Thyroid gland (tissue), 4 donors: ENCODE results near the gene XRN2.
"Not testable (repeated sequence)": the region's sequence is repeated elsewhere in the genome, so short reads cannot be mapped to it uniquely, and the experiment has no call there.

ENCODE experiments used
- POLR2A ChIP-seq, 2 donors: fragments of 450-650 bp; IDR thresholded peaks; one replicate each; pipeline ENCODE4 v1.6.1; 2017; ENCODE audit warnings: antibody characterized with exemption in 2 of 2, mild to moderate bottlenecking in 2 of 2, moderate library complexity in 1 of 2
- TF ChIP-seq, protein P1 (sequence below), 6 experiments: fragments of 200-600 bp in 3 of 6; fragments of 450-650 bp in 3 of 6; sonication (generic) in 3 of 6; IDR thresholded peaks; one replicate each; pipeline ENCODE4 v1.5.1; 2016 to 2019; ENCODE audit warnings: antibody characterized with exemption in 6 of 6, mild to moderate bottlenecking in 2 of 6, inconsistent platforms in 1 of 6, moderate library complexity in 1 of 6

DNA sequence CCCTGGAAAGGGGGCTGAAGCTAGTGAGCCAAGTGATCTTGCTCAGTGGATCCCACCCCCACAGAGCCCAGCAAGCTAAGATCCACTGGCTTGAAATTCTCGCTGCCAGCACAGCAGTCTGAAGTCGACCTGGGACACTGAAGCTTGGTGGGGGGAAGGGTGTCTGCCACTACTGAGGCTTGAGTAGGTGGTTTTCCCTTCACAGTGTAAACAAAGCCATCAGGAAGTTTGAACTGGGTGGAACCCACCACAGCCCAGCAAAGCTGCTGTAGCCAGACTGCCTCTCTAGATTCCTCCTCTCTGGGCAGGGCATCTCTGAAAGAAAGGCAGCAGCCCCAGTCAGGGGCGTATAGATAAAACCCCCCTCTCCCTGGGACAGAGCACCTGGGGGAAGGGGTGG lies 110.9 kb downstream of the XRN2 start:
- TF ChIP-seq, protein P1, sequence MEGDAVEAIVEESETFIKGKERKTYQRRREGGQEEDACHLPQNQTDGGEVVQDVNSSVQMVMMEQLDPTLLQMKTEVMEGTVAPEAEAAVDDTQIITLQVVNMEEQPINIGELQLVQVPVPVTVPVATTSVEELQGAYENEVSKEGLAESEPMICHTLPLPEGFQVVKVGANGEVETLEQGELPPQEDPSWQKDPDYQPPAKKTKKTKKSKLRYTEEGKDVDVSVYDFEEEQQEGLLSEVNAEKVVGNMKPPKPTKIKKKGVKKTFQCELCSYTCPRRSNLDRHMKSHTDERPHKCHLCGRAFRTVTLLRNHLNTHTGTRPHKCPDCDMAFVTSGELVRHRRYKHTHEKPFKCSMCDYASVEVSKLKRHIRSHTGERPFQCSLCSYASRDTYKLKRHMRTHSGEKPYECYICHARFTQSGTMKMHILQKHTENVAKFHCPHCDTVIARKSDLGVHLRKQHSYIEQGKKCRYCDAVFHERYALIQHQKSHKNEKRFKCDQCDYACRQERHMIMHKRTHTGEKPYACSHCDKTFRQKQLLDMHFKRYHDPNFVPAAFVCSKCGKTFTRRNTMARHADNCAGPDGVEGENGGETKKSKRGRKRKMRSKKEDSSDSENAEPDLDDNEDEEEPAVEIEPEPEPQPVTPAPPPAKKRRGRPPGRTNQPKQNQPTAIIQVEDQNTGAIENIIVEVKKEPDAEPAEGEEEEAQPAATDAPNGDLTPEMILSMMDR (IDR thresholded peaks at IDR 0.05): not testable (repeated sequence)
- TF ChIP-seq POLR2A (IDR thresholded peaks at IDR 0.05): not testable (repeated sequence)
